GM12878 (cell line): ENCODE results near the gene PPP1R26. TPM values are rescaled to one million over a fixed set of nuclear protein-coding genes. Genes with fewer than 3 reads are reported as not detected.

ENCODE experiments used
- ATAC-seq: fragments of 200-7000 bp; cut with Tn5 transposase; 3 replicates; pipeline ENCODE4 v1.9.1; 2020; ENCODE audit warnings: mild to moderate bottlenecking, moderate library complexity
- BruUV-seq: library from RNA; stranded (reverse); fragments of 400-500 nt; replicated peaks from 2 replicates; lab custom pipeline; 2021; lab: Mats Ljungman, UMichigan
- CTCF ChIA-PET: fragments of 300-600 bp; sonication (Branson Sonifier 250); formaldehyde crosslinking; extraction: SDS; loops from one replicate; lab custom pipeline; 2021; ENCODE audit warnings: inconsistent platforms; lab: Yijun Ruan, JAX
- POLR2A ChIA-PET: fragments of 350-600 bp; formaldehyde crosslinking; extraction: SDS; loops from one replicate; lab custom pipeline; 2021; ENCODE audit warnings: inconsistent platforms; lab: Charles Lee
- RAD21 ChIA-PET: fragments of 300-600 bp; sonication (Branson Sonifier 250); formaldehyde crosslinking; loops from one replicate; lab custom pipeline; 2023; ENCODE audit warnings: antibody characterized with exemption; ENCODE audit not compliant: unreplicated experiment; lab: Charles Lee
- SMC1A ChIA-PET: fragments of 300-600 bp; sonication (Branson Sonifier 250); formaldehyde crosslinking; loops from one replicate; lab custom pipeline; 2023; ENCODE audit not compliant: unreplicated experiment, uncharacterized antibody; lab: Charles Lee
- DNase-seq: peaks from one replicate; pipeline ENCODE4 v3.0.0-alpha.2; 2011; ENCODE audit warnings: low read depth, low spot score
- FAIRE-seq: peaks from 3 replicates; lab custom pipeline; 2011; peaks lifted over from hg19 to GRCh38; lab: Jason Lieb, UNC
- H2AFZ ChIP-seq: 2 replicates; pipeline ENCODE4 v1.6.0; 2011; ENCODE audit warnings: low read depth, low read length, control low read depth; ENCODE audit not compliant: control insufficient read depth
- H3K27ac ChIP-seq: 2 replicates; pipeline ENCODE4 v1.5.1; 2011; ENCODE audit warnings: control low read depth; ENCODE audit not compliant: control insufficient read depth, insufficient read depth
- H3K27me3 ChIP-seq, 2 experiments: replicated peaks in 1 of 2; 2 replicates each; pipeline versions ENCODE4 v1.6.0 to v1.6.1; 2011; ENCODE audit warnings: low read length in 1 of 2; ENCODE audit not compliant: control insufficient read depth in 2 of 2, insufficient read depth in 2 of 2
- H3K36me3 ChIP-seq, 2 experiments: 2 replicates each; pipeline ENCODE4 v1.5.1; 2011; ENCODE audit warnings: low read length in 1 of 2; ENCODE audit not compliant: control insufficient read depth in 2 of 2, insufficient read depth in 2 of 2
- H3K4me1 ChIP-seq: 2 replicates; pipeline ENCODE4 v1.6.1; 2011; ENCODE audit warnings: mild to moderate bottlenecking, low read length, moderate library complexity, mixed read lengths; ENCODE audit not compliant: control insufficient read depth, insufficient read depth
- H3K4me2 ChIP-seq: 2 replicates; pipeline ENCODE4 v1.6.0; 2011; ENCODE audit warnings: control low read depth; ENCODE audit not compliant: control insufficient read depth, insufficient read depth
- H3K4me3 ChIP-seq: fragments of 200-600 bp; sonication (generic); 2 replicates; pipeline ENCODE4 v1.5.1; 2016
- H3K79me2 ChIP-seq: 2 replicates; pipeline ENCODE4 v1.6.0; 2011; ENCODE audit warnings: low read length; ENCODE audit not compliant: control insufficient read depth, insufficient read depth
- H3K9ac ChIP-seq: 2 replicates; pipeline ENCODE4 v1.8.0; 2011; ENCODE audit warnings: low read length, control low read depth, mixed read lengths; ENCODE audit not compliant: control insufficient read depth, insufficient read depth
- H3K9me3 ChIP-seq: replicated peaks from 3 replicates; pipeline ENCODE4 v1.5.1; 2011; ENCODE audit warnings: mild to moderate bottlenecking, low read length; ENCODE audit not compliant: control insufficient read depth, insufficient read depth
- H4K20me1 ChIP-seq: 2 replicates; pipeline ENCODE4 v1.6.0; 2011; ENCODE audit not compliant: control insufficient read depth, insufficient read depth
- BACH1 ChIP-seq: fragments of 450-650 bp; IDR thresholded peaks from 2 replicates; pipeline ENCODE4 v1.6.1; 2017; ENCODE audit warnings: mild to moderate bottlenecking, borderline replicate concordance
- JUNB ChIP-seq: IDR thresholded peaks from 2 replicates; pipeline ENCODE4 v1.6.1; 2016; ENCODE audit warnings: antibody characterized with exemption, mild to moderate bottlenecking
- KAT2A ChIP-seq: conservative IDR thresholded peaks from 2 replicates; pipeline ENCODE4 v1.6.1; 2011; ENCODE audit warnings: low read depth, low read length; ENCODE audit not compliant: control insufficient read depth
- LARP7 ChIP-seq: fragments of 450-650 bp; IDR thresholded peaks from 2 replicates; pipeline ENCODE4 v1.6.1; 2017; ENCODE audit warnings: mild to moderate bottlenecking
- NFYA ChIP-seq: IDR thresholded peaks from 2 replicates; pipeline ENCODE4 v1.6.1; 2011; ENCODE audit warnings: low read depth, mild to moderate bottlenecking, low read length, improper control_type of control experiment, borderline replicate concordance
- NFYB ChIP-seq: IDR thresholded peaks from 2 replicates; pipeline ENCODE4 v1.6.1; 2011; ENCODE audit warnings: low read depth, mild to moderate bottlenecking, low read length, improper control_type of control experiment, moderate library complexity; ENCODE audit not compliant: insufficient read depth
- PAX5 ChIP-seq: IDR thresholded peaks from 2 replicates; pipeline ENCODE4 v1.6.1; 2011; ENCODE audit warnings: low read depth, low read length, borderline replicate concordance
- TAF1 ChIP-seq: IDR thresholded peaks from 2 replicates; pipeline ENCODE4 v1.6.1; 2011; ENCODE audit warnings: mild to moderate bottlenecking, low read depth, low read length, borderline replicate concordance
- TBL1XR1 ChIP-seq: IDR thresholded peaks from 2 replicates; pipeline ENCODE4 v1.6.1; 2012; ENCODE audit warnings: low read depth, low read length, improper control_type of control experiment
- YBX1 ChIP-seq: fragments of 450-650 bp; IDR thresholded peaks from 2 replicates; pipeline ENCODE4 v1.6.1; 2016; ENCODE audit warnings: antibody characterized with exemption
- WGBS: methylation state at CpG from one replicate; pipeline ENCODE4 v1.1.6; 2016; ENCODE audit warnings: low lambda C conversion rate; ENCODE audit not compliant: insufficient replicate concordance, insufficient coverage; ENCODE audit errors: missing lambda C conversion rate; 5-methylcytosine and 5-hydroxymethylcytosine counted together
- in situ Hi-C: fragments of 300-500 bp; cut with MboI; formaldehyde crosslinking; loops from 9 replicates; pipeline ENCODE4 v1.14.3; 2018; ENCODE audit warnings: mixed read lengths
- intact Hi-C: fragments of 100-400 bp; cut with micrococcal nuclease; formaldehyde crosslinking; loops from one replicate; pipeline ENCODE4 v1.14.2; 2022; ENCODE audit not compliant: unreplicated experiment
- polyA plus RNA-seq, 11 experiments: library from polyadenylated mRNA; depleted of rRNA in 4 of 11; unstranded in 6 of 11; stranded (reverse) in 5 of 11; fragments of >200 nt; fragmentation: Nextera tagmentation in 4 of 11; fragmentation: Illumina TruSeq in 1 of 11; extraction: Ambion mirVana in 4 of 11; extraction: Trizol in 1 of 11; gene quantifications; 1 replicate in 1 of 11; 2 replicates in 10 of 11; pipeline versions ENCODE4 v1.2.1 to v1.2.3, GENCODE V29; 2011 to 2016; ENCODE audit warnings: inconsistent platforms in 2 of 11, missing spikeins in 2 of 11, low read depth in 1 of 11
- total RNA-seq, 4 experiments: library from RNA; depleted of rRNA in 3 of 4; stranded (reverse); fragments of >200 nt in 3 of 4; fragmentation: Illumina TruSeq in 1 of 4; extraction: Trizol in 1 of 4; gene quantifications; 2 replicates each; pipeline versions ENCODE4 v1.2.1 to v1.2.3, GENCODE V29; 2013 to 2021
- TF ChIP-seq, protein P1 (sequence below): fragments of 450-650 bp; IDR thresholded peaks from 2 replicates; pipeline ENCODE4 v1.6.1; 2016; ENCODE audit warnings: mild to moderate bottlenecking
- TF ChIP-seq, protein P2 (sequence below): fragments of 450-650 bp; formaldehyde crosslinking; IDR thresholded peaks from 2 replicates; pipeline ENCODE4 v1.4.0; 2022; ENCODE audit warnings: mild to moderate bottlenecking, moderate library complexity
- TF ChIP-seq, protein P3 (sequence below): fragments of 150-350 bp; IDR thresholded peaks from 2 replicates; pipeline ENCODE4 v1.6.1; 2016; ENCODE audit warnings: low read depth, low read length

PPP1R26 gene
- total and polyA plus RNA-seq, 10 of the 15 experiments (the other 5 are each of a cell fraction or from before 2014, with no cell fraction given), result 0.02 to 1.9 (median 0.18) TPM

DNA sequence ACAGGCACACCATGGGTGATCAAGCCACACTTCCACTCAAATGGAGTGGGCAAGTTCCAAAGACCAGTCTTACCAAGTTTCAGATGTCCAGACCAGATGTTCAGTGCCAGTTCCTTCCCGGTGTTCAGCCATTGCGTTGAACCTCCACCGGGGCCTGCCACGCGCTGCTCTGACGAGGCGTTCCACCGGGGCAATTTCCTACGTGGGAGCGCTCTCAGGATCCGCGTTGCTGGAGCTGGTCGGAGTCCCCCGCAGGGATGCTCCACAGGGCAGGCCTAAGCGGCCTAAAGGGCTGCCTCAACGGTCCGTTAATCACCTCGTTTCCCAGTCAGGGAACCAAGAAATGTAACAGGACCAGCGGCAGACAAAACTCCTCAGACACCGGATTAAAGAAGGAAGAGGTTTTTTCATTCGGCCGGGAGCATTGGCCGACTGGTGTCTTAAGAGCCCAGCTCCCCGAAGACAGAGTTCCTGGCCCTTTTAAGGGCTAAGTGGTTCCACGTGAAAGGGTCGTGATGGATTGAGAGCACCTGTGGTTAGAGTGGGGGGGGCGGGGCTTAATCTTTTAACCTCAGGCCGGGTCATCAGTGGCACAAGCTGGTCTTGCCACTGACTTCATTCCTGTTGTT lies 35.7 kb upstream of the PPP1R26 start (continued):
- TF ChIP-seq, protein P1, sequence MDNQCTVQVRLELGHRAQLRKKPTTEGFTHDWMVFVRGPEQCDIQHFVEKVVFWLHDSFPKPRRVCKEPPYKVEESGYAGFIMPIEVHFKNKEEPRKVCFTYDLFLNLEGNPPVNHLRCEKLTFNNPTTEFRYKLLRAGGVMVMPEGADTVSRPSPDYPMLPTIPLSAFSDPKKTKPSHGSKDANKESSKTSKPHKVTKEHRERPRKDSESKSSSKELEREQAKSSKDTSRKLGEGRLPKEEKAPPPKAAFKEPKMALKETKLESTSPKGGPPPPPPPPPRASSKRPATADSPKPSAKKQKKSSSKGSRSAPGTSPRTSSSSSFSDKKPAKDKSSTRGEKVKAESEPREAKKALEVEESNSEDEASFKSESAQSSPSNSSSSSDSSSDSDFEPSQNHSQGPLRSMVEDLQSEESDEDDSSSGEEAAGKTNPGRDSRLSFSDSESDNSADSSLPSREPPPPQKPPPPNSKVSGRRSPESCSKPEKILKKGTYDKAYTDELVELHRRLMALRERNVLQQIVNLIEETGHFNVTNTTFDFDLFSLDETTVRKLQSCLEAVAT, result no peak

DNA sequence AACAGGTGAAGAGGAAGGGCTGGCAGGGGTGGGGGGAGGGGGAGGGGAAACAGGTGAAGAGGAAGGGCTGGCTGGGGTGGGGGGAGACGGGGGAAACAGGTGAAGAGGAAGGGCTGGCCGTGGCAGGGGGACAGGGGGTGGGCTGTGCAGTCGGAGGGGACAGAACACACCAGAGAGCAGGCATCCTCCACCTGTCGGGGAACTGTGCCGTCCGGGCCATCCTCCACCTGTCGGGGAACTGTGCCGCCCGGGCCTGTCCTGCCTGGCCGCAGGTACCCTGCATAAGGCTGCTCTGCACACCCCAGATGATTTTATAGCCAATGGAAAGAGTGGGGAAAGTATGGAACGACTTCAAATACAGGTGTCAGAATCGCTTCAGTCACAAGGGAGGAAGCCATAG lies 32.5 kb upstream of the PPP1R26 start:
- no TSS peak for BruUV-seq

More for the DNA sequence above, 32.5 kb upstream of the PPP1R26 start:
- no peaks in the 10 kb centered on the region for H4K20me1 ChIP-seq
- intact Hi-C loops (no loop called here), in situ Hi-C loops (no loop called here)
- H3K9me3 ChIP-seq, result no peaks in the 10 kb centered on the region
- H3K4me2 ChIP-seq, result no peak overlapping the region
- POLR2A ChIA-PET, result no interaction called here
- FAIRE-seq (no peak), ATAC-seq (no peak), DNase-seq (no peak)
- H3K9ac ChIP-seq, result no peak overlapping the region
- TF ChIP-seq LARP7 (no peak), NFYB (no peak), KAT2A (no peak), YBX1 (no peak), NFYA (no peak), TBL1XR1 (no peak), BACH1 (no peak), TAF1 (no peak), PAX5 (no peak), JUNB (no peak)
- TF ChIP-seq, protein P2, sequence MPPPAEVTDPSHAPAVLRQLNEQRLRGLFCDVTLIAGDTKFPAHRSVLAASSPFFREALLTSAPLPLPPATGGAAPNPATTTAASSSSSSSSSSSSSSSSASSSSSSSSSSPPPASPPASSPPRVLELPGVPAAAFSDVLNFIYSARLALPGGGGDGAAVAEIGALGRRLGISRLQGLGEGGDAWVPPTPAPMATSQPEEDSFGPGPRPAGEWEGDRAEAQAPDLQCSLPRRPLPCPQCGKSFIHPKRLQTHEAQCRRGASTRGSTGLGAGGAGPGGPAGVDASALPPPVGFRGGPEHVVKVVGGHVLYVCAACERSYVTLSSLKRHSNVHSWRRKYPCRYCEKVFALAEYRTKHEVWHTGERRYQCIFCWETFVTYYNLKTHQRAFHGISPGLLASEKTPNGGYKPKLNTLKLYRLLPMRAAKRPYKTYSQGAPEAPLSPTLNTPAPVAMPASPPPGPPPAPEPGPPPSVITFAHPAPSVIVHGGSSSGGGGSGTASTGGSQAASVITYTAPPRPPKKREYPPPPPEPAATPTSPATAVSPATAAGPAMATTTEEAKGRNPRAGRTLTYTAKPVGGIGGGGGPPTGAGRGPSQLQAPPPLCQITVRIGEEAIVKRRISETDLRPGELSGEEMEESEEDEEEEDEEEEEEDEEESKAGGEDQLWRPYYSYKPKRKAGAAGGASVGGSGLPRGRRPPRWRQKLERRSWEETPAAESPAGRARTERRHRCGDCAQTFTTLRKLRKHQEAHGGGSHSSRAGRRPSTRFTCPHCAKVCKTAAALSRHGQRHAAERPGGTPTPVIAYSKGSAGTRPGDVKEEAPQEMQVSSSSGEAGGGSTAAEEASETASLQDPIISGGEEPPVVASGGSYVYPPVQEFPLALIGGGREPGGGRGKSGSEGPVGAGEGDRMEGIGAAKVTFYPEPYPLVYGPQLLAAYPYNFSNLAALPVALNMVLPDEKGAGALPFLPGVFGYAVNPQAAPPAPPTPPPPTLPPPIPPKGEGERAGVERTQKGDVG (CRISPR knock-in tag), result no peak
- TF ChIP-seq, protein P3, sequence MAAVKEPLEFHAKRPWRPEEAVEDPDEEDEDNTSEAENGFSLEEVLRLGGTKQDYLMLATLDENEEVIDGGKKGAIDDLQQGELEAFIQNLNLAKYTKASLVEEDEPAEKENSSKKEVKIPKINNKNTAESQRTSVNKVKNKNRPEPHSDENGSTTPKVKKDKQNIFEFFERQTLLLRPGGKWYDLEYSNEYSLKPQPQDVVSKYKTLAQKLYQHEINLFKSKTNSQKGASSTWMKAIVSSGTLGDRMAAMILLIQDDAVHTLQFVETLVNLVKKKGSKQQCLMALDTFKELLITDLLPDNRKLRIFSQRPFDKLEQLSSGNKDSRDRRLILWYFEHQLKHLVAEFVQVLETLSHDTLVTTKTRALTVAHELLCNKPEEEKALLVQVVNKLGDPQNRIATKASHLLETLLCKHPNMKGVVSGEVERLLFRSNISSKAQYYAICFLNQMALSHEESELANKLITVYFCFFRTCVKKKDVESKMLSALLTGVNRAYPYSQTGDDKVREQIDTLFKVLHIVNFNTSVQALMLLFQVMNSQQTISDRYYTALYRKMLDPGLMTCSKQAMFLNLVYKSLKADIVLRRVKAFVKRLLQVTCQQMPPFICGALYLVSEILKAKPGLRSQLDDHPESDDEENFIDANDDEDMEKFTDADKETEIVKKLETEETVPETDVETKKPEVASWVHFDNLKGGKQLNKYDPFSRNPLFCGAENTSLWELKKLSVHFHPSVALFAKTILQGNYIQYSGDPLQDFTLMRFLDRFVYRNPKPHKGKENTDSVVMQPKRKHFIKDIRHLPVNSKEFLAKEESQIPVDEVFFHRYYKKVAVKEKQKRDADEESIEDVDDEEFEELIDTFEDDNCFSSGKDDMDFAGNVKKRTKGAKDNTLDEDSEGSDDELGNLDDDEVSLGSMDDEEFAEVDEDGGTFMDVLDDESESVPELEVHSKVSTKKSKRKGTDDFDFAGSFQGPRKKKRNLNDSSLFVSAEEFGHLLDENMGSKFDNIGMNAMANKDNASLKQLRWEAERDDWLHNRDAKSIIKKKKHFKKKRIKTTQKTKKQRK, result no peak
- no peak overlapping the region for H3K27ac ChIP-seq
- WGBS, result 79% methylated on average over 9 of the region's 12 CpGs
- H3K27me3 ChIP-seq, result no peaks in the 10 kb centered on the region
- H3K79me2 ChIP-seq, result no peaks in the 10 kb centered on the region
- CTCF ChIA-PET, result no interaction called here
- RAD21 ChIA-PET, result no interaction called here
- no peak overlapping the region for H3K4me3 ChIP-seq
- H3K4me1 ChIP-seq, result no peaks in the 10 kb centered on the region
- no peaks in the 10 kb centered on the region for H3K36me3 ChIP-seq
- SMC1A ChIA-PET, result no interaction called here
- H2AFZ ChIP-seq, result no peak overlapping the region
